H4 (cell line): Measurements from ENCODE around the gene SLC8B1. TPM values are rescaled to one million over a fixed set of nuclear protein-coding genes. Genes with fewer than 3 reads are reported as not detected.

Experiments
- DNase-seq: peaks from one replicate; pipeline ENCODE4 v3.0.0-alpha.2; 2015; ENCODE audit warnings: low spot score
- total RNA-seq: library from RNA; depleted of rRNA; stranded (reverse); fragments of >200 nt; shearing (Covaris generic); gene quantifications from 2 replicates; pipeline ENCODE4 v1.2.3, GENCODE V29; 2014

Gene SLC8B1
- total RNA-seq, 1 experiment from 2014 or later, result 7.0 TPM

DNA sequence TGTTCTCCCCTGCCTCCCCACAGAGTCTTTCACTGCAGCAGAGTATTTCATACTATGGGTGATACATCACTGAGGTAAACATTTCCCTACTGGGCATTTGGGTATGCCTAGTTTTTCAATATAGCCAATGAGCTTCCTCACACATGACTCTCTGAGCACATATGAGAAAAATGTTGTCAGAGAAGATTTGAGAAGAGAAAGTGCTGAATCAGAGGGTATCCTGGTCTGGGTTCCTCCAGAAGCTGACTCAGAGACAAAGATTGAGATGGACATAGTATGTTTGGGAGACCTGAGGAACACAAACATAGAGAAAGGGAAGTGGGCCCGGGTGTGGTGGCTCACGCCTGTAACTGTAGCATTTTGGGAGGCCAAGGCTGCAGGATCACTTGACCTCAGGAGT, 12.6 kb downstream of the SLC8B1 start:
- DNase-seq, result no peak

DNA sequence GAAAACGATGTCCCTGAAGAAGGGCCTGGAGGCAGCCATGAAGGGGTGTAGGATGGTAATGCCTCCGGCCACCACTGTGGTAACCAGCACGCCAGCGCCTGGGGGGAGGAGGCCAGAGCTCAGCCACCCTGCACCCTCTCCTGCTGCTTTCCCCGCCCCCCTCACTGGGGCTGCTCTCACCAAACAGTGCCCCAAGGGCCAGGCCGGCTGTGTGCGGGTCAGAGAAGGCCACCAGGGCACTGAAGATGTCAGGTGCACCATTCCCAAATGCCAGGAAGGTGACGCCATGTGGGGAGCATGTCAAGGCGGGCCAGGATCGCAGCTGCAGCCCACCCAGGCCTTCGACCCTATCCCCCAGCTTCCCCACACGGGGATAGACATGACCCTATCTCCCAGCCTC, 14.5 kb downstream of the SLC8B1 start:
- no peak for DNase-seq

DNA sequence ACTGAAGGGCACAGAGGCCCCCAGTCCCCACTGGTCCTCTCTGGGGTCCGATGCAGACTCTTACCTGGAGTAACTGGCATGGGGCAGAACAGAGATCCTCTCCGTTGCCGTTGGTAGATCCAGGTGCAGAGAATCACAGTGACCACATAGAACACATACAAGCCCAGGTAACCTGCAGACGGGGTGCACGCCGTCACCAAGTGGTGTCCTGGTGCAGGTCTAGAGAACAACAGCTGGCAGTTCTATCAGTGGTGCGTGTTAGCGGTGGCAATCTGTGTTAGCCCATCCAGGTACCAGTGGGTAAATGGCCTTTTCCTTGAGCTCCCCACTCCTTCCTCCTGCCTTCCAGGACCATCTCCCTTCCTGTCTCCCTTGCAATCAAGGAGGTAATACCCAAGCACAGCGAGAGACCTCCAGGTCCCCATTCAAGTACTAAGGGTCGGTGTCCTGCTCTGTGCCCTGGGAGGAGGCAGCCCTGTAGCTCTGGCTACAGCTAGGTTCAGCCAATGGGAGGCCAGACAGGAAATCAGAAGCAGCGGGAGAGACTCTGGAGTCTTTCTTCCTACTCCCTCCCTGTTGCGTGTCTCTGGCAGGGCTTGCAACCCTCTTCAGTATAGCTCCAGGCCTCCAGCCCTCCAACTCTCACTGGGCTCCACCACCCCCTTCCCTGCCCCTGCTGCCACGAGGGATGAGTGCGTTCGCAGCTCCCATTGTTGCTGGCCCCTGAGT, 15.8 kb downstream of the SLC8B1 start:
- no peak for DNase-seq

DNA sequence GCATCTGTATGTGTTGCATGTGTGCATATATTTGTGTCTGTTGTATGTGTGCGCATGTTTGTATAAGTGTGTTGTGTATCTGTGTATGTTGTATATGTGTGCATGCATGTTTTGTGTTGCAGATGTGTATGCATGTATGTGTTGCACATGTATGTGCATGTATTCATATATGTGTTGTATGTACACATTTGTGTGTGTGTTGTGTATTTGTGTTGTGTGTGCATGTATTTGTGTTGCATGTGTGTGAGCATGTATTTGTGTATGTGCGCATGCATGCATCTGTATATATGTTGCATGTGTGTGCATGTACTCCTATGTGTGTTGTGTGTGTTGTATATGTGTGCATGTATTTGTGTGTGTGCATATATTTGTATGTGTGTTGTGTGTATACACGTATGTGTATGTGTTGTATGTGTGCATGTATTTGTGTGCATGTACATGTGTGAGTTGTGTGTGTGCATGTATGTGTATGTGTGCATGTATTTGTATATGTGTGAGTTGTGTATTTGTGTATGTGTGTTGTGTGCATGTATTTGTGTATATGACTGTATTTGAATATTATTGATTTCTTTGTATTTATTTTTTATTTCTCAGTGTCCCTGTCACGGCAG, 16.8 kb downstream of the SLC8B1 start:
- DNase-seq, result no peak

DNA sequence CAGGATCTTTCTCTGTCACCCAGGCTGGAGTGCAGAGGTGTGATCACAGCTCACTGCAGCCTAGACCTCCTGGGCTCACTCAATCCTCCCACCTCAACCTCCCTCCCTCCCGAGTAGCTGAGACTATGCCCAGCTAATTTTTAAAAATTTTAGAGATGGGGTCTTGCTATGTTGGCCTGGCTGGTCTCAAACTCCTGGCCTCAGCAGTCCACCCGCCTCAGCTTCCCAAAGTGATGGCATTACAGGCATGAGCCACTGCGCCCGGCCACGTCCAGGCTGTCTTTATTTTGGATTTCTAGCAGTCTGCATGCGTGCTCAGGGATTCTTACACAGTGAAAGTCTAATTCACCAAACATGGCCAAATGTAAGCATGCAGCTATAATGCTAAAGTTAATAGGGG, 17.8 kb downstream of the SLC8B1 start:
- no peak for DNase-seq

DNA sequence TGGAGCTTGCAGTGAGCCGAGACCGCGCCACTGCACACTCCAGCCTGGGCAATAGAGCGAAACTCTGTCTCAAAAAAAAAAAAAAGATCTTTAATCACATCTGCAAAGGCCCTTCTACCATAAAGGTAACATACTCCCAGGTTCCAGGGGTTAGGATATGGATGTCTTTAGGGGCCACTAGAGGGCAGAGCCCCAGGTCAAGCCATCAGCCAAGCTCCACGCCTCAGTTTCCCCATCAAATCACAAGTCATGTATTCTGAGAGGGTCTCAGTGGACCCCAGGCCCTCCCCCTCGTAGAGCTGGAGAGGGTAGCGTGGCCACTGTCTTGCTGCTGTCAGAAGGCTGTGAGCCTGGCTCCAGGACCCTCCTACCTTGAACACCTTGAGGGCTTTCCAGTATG, 18.8 kb downstream of the SLC8B1 start:
- no peak for DNase-seq

DNA sequence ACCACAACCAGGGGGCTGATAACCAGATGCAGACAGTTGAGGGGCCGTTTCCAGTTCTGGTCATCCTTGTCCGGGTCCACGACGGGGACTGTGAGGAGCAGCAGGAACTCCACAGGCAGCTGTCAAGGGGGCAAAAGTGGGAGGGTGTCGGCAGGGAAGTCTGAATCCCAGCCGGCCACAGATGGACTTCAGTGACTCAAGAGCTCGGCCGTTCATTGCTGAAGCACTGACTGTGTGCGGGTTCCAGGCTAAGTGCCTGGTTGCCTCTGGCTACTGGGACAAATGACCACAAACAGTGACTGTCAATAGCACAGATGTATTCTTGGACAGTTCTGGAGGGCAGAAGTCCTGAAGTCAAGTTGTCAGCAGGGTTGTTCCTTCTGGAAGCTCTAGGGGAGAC, 19.6 kb downstream of the SLC8B1 start:
- DNase-seq, result no peak

DNA sequence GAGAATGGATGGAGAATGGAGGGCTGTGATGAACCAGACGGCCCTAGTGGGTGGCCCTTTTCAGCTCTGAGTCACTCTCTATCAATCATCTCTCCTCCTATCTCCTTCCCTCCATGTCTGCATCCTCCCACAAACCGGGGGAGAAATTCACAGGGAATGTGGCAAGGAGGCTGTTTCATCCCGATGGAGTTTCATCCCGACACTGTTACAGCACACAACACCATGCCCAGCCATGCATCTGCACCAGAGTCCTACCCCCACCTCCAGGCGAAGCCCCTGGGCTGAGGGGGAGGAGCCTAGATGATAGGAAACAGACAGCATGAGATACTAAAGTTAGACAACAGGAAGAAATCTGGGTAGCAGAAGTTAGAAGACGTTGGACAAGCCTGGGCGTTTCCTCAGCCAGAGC, 20.8 kb downstream of the SLC8B1 start:
- DNase-seq, result no peak

DNA sequence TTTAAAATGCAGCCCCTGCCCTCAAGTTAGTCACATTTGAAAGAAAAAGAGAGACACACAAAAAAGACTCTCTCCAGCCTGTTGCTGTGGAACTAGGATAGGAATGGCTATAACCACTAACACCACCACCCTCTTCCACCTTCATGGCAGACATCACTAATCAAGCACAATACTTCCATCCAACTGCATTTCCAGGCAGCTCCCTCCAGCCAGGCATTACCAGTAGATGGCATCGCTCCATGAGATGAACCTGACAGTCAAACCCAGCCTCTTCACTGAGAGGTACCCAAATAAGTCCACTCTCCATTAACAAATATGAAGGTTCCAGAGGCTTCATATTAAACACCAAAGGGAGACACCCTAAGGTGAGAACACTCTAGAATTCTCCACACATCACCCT, 24.4 kb downstream of the SLC8B1 start:
- DNase-seq, result no peak

DNA sequence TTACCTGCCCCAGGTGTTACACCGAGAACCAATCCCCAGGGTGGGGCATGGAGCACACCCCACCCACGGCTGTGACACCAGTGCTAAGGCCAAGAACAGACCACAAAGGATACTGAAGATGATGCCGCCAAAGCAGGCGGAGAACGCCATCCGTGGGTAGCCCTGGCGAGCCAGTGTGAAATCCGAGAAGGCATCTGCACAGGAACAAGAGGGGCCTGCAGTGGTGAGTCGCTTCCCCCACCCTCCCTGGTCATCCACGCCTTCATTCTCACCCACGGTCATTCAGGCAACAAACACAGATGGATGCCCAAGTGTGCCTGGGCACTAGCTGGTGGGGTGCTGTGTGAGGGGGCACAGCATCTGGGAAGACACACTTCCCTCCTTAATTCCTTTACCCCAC, 28.5 kb downstream of the SLC8B1 start:
- no peak for DNase-seq

DNA sequence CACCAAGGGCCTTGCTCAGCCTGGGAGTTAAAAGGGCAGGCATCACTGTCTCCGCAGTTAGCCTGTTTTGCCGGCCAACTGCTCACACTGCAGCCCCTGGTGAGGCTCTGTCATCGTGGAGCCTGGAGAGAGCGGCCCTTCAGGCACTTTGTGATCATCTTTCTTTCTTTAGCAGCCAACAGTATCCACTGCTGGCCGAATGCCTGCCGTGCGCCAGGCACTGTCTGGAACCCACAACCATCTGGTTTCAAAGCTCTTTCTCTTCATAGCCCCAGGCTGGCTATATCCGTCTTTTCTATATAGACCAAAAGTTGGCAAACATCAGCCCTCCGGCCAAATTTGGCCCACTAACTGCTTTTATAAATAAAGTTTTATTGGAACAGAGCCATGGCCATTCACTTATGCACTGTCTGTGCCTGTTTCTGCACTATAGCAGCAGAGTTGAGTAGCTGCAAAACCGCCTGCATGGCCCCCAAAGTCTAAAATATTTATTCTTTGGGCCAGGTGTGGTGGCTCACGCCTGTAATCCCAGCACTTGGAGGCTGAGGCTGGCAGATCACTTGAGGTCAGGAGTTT, 29.5 kb downstream of the SLC8B1 start:
- DNase-seq, result no peak

DNA sequence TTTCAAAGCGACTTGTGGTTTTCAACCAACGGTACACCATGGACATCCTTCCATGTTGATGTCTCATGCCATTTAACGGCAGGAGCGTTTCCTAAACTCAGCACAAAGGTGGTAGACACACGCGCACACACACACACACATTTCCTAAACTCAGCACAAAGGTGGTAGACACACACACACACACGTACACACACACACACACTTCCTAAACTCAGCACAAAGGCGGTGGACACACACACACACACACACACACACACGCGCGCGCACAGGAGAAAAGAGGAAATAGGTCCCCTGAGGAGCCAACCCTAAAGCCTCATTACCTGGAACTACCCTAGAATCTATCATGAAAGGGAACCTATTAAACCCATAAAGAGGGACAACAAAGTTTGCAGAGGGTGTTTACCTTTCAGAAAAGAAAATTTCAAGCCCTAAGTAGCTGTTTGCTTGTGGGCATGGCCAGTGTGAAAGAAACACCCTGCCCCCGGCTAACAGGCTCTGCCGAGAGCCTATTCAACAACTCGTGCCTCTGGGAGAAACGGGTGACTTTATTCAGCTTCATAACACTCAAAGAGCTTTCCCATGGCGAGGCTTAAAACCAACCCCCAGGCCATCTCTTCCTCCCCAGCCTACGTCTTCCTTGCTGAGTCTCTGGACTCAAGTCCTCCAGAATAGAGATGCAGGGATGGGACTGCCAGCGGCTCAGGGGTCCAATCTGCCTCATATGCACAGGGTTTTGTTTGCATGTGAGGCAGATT, 31.8 kb downstream of the SLC8B1 start:
- DNase-seq, result no peak

DNA sequence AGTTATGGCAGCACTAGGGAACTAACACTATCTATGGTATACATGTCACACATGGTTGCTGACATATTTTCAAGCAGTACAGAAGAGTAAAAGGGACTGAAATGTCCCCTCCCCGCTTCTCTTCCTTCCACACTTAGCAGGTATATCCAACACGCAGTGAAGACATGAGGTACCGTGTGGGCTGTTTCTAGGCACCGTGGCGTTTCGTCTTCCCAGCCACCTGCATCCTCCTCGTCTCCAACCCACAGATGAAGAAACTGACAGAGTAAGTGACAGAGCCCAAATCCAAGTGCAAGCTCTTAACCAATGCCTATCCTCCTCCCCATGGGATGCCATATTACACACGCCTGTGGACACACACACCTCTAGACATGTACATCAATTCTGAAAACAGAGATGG, 32.4 kb downstream of the SLC8B1 start:
- no peak for DNase-seq

DNA sequence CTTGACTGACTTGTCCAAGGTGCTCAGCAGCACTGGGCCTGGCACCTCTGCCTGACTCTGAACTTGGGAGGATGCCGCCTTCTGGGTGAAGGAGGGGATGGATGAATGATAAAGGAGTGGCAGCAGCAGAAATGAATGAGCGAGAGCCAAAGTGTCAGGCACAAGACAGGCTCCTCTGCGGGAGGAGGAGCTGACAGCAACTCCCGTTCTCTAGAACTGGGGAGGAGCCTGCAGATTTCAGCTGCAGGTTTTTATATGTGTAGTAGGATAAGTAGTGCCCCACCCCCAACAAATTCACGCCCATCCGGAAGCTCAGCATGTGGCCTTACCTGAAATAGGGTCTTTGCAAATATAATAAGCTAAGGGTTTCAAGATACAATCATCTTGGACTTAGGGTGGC, 33.1 kb downstream of the SLC8B1 start:
- no peak for DNase-seq

DNA sequence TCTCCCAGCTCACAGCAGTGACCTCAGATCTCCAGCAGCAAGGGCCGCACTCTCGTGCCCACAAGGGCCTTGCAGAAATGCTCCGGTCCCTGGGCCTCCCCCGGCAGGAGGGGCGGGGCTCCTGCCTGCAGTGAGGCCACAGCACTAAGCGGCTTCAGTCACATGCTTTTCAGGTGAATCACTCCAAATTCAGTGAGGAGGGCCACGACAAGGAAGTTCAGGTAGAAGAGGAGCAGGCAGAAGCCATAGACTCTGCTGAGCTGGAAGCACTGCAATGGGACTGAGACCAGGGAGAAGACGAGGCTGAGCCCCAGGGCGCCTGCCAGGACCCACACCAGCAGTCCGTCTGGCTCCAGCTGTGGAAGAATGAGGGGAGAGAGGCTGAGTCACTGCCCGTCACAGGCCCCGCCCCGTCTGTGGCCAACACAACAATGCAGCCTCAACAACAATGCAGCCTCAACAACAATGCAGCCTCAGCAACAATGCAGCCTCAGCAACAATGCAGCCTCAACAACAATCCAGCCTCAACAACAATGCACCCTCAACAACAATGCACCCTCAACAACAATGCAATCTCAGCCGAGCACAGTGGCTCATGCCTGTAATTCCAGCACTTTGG, 35.2 kb downstream of the SLC8B1 start:
- peak; percentile 79 for DNase-seq

DNA sequence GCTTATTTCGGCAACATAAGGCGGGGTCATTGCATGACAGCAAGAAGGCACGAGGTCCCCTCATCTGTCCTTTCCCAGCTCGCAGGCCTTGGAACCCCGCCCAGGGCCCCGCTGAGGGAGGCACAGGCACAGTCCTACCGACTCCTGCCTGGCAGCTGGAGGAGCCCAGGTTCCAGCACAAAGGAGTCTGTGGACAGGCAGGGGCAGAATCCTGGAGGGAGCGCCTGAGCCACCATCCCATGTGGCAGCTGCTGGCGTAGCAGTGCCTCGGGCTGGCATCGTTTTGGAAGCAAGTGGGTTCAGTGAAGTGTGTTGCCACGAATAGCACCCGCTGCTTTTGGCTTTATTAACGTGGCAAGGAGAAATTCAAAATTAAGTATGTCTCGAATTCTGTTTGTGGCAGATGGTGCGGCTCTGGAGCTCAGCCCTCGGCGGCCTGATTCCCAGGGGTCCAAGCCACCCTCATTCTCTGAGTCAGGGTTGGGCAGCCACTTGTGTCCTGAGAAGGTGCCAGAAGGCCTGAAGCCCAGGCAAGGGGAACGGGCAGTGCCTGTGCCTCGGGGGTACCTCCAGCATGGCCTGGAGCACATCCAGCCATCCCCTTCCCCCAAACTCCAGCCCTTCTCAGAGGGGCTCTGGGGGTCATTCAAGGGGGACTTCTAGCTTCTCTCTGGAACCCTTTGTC, 35.9 kb downstream of the SLC8B1 start:
- no peak for DNase-seq

DNA sequence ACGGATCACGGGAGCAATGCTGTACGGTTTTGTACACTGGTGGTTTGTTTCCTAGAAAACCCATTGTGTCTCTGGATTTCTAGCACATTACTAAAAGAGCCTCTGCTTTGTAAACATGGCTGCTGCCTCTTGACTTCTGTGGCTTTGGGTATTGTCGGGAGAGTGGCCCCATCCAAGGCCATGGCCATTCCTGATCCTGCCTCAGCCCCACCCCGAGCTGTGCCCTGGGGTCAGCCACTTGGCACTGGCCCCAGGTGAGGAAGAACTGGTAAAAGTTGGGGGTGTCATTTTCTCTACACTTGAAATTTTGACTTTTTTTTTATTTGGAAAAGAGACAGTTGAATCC, 36.5 kb downstream of the SLC8B1 start:
- no peak for DNase-seq

DNA sequence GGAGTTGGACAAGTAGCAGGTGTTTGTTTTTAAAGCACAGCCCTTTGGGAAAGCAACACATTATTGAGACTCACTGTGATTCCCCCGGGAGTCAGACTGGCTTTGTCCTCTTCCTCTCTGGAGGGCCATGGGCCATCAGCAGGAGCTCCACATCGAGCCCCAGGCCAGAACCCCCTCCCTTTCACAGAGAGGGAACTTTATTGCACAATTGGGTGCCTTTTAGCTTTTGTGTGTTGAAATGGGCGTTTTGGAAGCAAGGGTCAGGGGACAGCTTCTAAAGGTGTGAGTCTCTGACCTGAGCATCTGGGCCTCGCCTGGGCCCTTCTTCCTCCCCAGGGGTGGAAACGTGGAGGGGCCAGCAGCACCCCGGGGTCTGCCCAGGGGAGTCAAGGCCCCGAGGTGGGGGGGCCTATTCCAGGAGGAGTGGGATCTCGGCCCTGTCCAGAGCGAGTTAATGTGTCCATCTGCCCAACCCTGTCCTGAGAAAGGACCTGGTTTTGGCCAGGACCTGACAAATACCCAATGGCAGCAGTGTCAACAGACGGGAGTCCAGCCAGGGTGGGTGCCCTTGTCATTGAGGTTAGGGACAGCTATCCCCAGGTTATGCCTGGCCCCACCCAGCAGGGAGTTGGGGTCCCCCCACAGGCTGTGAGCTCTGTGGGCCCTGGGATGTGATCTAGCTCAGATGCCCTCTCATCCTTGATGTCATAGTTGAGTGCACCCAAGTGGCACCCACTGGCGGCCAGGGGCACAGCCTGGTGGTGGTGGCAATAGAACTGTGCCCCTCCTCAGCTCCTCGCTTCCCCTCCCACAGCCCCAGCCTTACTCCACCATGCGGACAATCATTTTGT, 37.1 kb downstream of the SLC8B1 start:
- DNase-seq, result no peak

DNA sequence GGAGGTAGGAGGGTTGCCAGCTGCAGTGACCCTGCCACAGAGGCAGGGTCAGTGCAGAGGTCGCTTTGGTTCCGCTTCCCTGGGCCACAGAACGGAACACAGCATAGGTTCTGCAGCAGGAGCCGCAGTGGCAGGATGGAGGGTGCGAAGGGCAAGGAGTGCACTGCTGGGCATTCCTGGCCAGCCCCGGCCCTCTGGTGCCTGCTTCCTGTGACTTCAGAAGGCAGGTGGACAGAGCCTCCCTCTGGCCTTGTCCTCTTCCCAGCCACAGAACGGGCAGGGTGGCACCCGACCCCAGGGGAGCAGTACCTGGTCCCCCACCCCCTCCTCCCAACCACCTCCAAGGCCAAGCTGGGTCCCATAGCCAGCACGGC, 37.7 kb downstream of the SLC8B1 start:
- DNase-seq, result no peak

DNA sequence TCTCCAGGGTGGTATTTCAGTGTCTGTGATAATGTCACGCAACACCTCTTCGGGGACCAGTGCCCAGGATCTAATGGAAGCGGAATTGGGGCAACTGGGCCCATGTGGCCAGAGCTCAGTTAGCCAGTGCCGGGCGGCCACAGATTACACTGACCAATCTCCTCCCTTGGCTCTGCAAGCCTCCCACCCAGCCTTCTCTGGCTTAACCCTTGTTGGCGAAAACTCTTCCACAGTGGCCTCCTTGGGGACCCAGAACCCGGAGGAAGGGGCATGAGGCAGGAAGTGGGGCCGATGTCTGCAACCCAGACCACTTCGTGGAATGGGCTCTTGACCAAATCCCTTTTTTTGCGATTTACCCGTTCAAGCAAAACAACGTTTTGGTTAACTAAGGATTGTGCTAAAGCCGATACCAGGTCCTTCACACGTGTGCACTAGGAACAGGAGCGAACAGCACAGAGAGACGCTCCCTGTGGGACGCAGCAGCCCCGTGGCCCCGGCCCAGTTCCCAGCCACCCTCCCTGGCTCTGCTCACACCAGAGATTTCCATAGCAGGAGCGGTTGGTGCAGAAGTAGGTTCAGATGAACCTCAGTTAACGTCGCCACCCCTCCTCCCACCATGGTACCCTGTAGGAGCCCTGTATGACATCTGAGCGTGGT, 38.2 kb downstream of the SLC8B1 start:
- DNase-seq, result no peak
